ENCODE data around the gene MEIOB.
"Not testable (repeated sequence)": the region's sequence is repeated elsewhere in the genome, so short reads cannot be mapped to it uniquely, and the experiment has no call there.

The MEIOB gene

GRCh38 chr16:1799263-1799662, 72.7 kb downstream of the MEIOB start:
- not testable (repeated sequence) for H3K36me3 ChIP-seq (ENCODE audit: control insufficient read depth, insufficient read depth, low read length); H3K4me1 ChIP-seq (ENCODE audit: control insufficient read depth, insufficient read depth, low read length); H3K27ac ChIP-seq (ENCODE audit: low read depth, low read length); H3K9ac ChIP-seq (ENCODE audit: low read length); H3K4me3 ChIP-seq (ENCODE audit: low read depth, low read length); H3K27me3 ChIP-seq (ENCODE audit: control insufficient read depth, insufficient read depth, low read length)
- peaks cover 47% of the 10 kb centered on the region for H3K9me3 ChIP-seq (ENCODE audit: control insufficient read depth, insufficient read depth, low read depth, low read length)

GRCh38 chr16:1794908-1795666, 76.9 kb downstream of the MEIOB start:
- Histone ChIP-seq H3K27me3 (ENCODE audit: control insufficient read depth, insufficient read depth, low read length) (no peaks in the 10 kb centered on the region), H3K27ac (ENCODE audit: low read depth, low read length) (no peak overlapping the region), H3K4me3 (ENCODE audit: low read depth, low read length) (no peak overlapping the region), H3K4me1 (ENCODE audit: control insufficient read depth, insufficient read depth, low read length) (no peaks in the 10 kb centered on the region), H3K36me3 (ENCODE audit: control insufficient read depth, insufficient read depth, low read length) (peaks cover 16% of the 10 kb centered on the region), H3K9me3 (ENCODE audit: control insufficient read depth, insufficient read depth, low read depth, low read length) (peaks cover 33% of the 10 kb centered on the region), H3K9ac (ENCODE audit: low read length) (no peak overlapping the region)

DNA sequence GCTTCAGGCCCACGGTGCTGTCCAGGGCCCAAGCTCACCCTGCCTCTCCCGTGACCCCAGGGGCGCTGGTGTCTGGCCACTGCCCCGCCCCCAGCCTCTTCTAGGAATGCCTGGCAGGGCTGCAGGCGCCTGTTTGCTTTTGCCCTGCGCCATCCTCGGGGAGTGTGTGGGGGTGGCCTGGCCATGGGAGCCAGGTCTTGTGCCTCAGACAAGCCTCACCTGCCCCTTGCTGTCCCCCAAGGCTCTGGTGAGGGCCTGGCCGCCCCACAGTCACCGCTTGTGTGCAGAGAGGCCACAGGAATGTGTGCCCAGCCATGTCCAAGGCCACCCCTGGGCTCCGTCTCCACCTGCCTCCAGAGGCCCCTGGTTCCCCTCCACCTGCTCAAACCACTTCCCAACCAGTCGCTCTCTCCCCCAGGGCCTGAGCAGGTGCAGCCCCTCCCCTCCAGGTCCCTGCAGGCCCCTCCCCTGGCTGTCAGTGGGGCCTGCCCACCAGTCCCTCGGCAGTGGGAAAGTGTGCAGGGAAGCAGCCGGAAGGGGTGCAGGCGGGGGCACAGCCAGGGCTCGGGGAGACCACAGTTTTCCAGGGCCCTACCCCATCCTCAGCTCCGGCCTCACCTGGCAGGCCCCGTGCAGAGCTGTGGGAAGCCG, 77.6 kb downstream of the MEIOB start:
- H3K27ac ChIP-seq (ENCODE audit: low read depth, low read length), result no peak overlapping the region

DNA sequence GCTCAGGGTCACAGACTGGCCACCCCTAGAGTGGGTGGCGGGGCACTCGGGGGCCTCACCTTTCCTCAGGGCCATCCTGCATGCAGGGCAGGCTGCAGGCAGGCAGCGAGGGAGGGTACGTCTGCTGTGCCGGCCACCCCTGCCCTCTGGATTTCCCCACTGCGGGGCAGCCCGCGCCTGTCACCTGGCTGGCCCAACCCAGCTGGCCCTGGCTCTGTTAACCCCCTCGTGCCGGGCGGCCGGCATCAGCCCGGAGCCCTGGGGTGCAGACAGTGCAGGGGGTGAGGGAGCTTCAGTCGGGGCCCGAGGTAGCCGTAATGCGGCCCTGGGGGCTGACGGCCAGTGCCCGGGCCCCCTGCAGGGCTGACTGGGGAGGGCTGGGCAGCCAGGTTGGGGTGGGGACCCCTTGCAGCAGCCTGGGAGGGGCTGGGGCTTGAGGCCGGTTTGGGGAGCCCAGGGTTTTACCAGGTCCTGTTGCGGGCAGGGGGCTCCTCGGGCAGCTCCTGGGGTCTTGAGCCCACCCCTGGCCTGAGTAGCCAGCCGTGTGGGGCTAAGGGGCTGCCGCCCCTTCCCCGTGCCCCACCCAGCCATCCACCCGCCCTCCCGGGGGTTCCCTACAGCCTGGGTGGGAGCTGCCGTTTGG, 78.3 kb downstream of the MEIOB start, which contains the start of gene IGFALS:
Gene IGFALS (minus strand): TSS at position 128 of the 643 bp plus-strand sequence. CDS start 53 bp downstream, at position 75.
- H3K9ac ChIP-seq (ENCODE audit: low read length), result no peak within 1 kb of the TSS
- no peaks in the 10 kb centered on the region for H3K4me1 ChIP-seq (ENCODE audit: control insufficient read depth, insufficient read depth, low read length)
- H3K9me3 ChIP-seq (ENCODE audit: control insufficient read depth, insufficient read depth, low read depth, low read length), result peaks cover 19% of the 10 kb centered on the region

More for the DNA sequence above, 77.6 kb downstream of the MEIOB start:
- H3K36me3 ChIP-seq (ENCODE audit: control insufficient read depth, insufficient read depth, low read length), result peaks cover 22% of the 10 kb centered on the region
- no peak overlapping the region for H3K9ac ChIP-seq (ENCODE audit: low read length)
- no peak overlapping the region for H3K4me3 ChIP-seq (ENCODE audit: low read depth, low read length)
- no peaks in the 10 kb centered on the region for H3K27me3 ChIP-seq (ENCODE audit: control insufficient read depth, insufficient read depth, low read length)
- peaks cover 25% of the 10 kb centered on the region for H3K9me3 ChIP-seq (ENCODE audit: control insufficient read depth, insufficient read depth, low read depth, low read length)
- H3K4me1 ChIP-seq (ENCODE audit: control insufficient read depth, insufficient read depth, low read length), result no peaks in the 10 kb centered on the region

GRCh38 chr16:1792836-1793577, 79.0 kb downstream of the MEIOB start:
- no peak overlapping the region for H3K27ac ChIP-seq (ENCODE audit: low read depth, low read length)
- H3K4me1 ChIP-seq (ENCODE audit: control insufficient read depth, insufficient read depth, low read length), result no peaks in the 10 kb centered on the region
- no peak overlapping the region for H3K4me3 ChIP-seq (ENCODE audit: low read depth, low read length)
- H3K9me3 ChIP-seq (ENCODE audit: control insufficient read depth, insufficient read depth, low read depth, low read length), result peaks cover 15% of the 10 kb centered on the region
- peaks cover 33% of the 10 kb centered on the region for H3K36me3 ChIP-seq (ENCODE audit: control insufficient read depth, insufficient read depth, low read length)
- no peaks in the 10 kb centered on the region for H3K27me3 ChIP-seq (ENCODE audit: control insufficient read depth, insufficient read depth, low read length)
- no peak overlapping the region for H3K9ac ChIP-seq (ENCODE audit: low read length)

More for the DNA sequence above, 78.3 kb downstream of the MEIOB start, which contains the start of gene IGFALS:
- Histone ChIP-seq H3K27me3 (ENCODE audit: control insufficient read depth, insufficient read depth, low read length) (no peaks in the 10 kb centered on the region), H3K4me3 (ENCODE audit: low read depth, low read length) (no peak within 1 kb of the TSS), H3K36me3 (ENCODE audit: control insufficient read depth, insufficient read depth, low read length) (peaks cover 26% of the 10 kb centered on the region), H3K27ac (ENCODE audit: low read depth, low read length) (no peak within 1 kb of the TSS)

DNA sequence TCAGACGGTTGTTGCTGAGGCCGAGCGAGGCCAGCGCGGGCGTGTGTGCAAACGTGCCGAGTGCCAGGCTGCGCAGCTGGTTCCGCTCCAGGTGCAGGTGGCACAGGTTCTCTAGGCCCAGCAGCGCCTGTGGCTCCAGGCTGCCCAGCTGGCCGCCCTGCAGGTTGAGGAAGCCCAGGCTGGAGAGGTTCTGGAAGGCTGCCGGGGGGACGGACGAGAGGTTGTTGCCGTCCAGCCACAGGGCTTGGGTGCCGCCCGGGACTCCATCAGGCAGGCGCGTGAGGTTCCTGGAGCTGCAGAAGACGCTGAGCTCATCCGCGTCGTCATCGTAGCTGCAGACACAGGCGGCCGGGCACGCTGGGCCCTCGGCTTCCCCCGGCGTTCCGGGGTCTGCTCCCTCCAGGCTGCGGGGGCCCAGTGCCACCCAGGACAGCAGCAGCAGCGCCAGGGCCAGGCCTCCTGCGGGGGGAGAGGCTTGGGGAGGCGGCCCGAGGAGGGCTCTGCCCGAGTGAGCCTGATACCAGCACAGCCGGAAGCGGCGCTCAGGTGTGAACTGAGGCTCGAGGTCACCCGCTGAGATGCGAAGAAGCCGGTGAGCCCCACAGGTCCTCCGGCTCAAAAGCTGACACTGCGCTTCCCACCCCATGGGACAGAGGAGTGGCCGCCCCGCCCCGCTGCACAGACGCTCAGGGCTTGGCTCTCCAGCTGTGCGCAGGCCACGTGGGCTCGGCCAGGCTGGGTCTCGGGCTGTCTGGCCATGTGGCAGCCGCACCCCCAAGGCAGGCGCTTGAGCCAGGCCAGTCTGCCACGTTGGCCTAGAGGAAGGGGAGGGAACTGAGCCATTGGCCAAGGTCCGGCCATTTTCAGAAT, 79.8 kb downstream of the MEIOB start:
- Histone ChIP-seq H3K27ac (ENCODE audit: low read depth, low read length) (no peak overlapping the region), H3K4me1 (ENCODE audit: control insufficient read depth, insufficient read depth, low read length) (no peaks in the 10 kb centered on the region), H3K4me3 (ENCODE audit: low read depth, low read length) (no peak overlapping the region), H3K9me3 (ENCODE audit: control insufficient read depth, insufficient read depth, low read depth, low read length) (peaks cover 6% of the 10 kb centered on the region), H3K36me3 (ENCODE audit: control insufficient read depth, insufficient read depth, low read length) (peaks cover 41% of the 10 kb centered on the region), H3K27me3 (ENCODE audit: control insufficient read depth, insufficient read depth, low read length) (no peaks in the 10 kb centered on the region), H3K9ac (ENCODE audit: low read length) (no peak overlapping the region)

DNA sequence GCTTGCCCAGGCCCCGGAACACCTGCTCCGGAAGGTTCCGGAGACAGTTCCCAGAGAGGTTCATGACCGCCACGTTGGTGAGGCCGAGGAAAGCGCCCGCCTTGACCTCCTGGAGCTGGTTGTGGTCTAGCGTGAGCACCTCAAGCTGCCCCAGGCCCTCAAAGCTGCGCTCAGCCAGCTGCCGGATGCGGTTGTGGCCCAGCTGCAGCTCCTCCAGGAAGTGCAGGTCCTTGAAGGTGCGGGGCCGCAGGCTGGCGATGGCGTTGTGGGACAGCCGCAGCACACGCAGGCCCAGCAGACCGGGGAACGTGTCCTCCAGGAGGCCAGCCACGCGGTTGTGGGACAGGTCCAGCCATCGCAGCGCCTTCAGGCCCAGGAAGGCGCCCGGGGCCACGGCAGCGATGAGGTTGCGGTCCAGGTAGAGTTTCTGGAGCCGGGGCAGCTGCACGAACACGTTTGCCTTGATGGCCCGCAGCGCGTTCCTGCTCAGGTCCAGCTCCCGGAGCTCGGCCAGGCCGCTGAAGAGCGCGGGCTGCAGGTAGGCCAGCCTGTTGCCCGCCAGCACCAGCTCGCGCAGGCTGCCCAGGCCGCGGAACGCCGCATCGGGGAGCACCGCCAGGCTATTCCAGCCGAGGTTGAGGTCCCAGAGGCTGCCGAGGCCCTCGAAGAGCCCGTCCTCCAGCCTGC, 80.6 kb downstream of the MEIOB start:
- peaks cover 49% of the 10 kb centered on the region for H3K36me3 ChIP-seq (ENCODE audit: control insufficient read depth, insufficient read depth, low read length)
- H3K27ac ChIP-seq (ENCODE audit: low read depth, low read length), result no peak overlapping the region

GRCh38 chr16:1790611-1791255, 81.2 kb downstream of the MEIOB start:
- Histone ChIP-seq H3K9ac (ENCODE audit: low read length) (no peak overlapping the region), H3K36me3 (ENCODE audit: control insufficient read depth, insufficient read depth, low read length) (peaks cover 55% of the 10 kb centered on the region), H3K9me3 (ENCODE audit: control insufficient read depth, insufficient read depth, low read depth, low read length) (no peaks in the 10 kb centered on the region), H3K4me3 (ENCODE audit: low read depth, low read length) (no peak overlapping the region), H3K4me1 (ENCODE audit: control insufficient read depth, insufficient read depth, low read length) (no peaks in the 10 kb centered on the region), H3K27ac (ENCODE audit: low read depth, low read length) (no peak overlapping the region; the same call in 1 of the 2 replicates), H3K27me3 (ENCODE audit: control insufficient read depth, insufficient read depth, low read length) (no peaks in the 10 kb centered on the region)

More for the DNA sequence above, 80.6 kb downstream of the MEIOB start:
- Histone ChIP-seq H3K4me3 (ENCODE audit: low read depth, low read length) (no peak overlapping the region), H3K9me3 (ENCODE audit: control insufficient read depth, insufficient read depth, low read depth, low read length) (peaks cover 2% of the 10 kb centered on the region), H3K4me1 (ENCODE audit: control insufficient read depth, insufficient read depth, low read length) (no peaks in the 10 kb centered on the region), H3K27me3 (ENCODE audit: control insufficient read depth, insufficient read depth, low read length) (no peaks in the 10 kb centered on the region), H3K9ac (ENCODE audit: low read length) (no peak overlapping the region)

DNA sequence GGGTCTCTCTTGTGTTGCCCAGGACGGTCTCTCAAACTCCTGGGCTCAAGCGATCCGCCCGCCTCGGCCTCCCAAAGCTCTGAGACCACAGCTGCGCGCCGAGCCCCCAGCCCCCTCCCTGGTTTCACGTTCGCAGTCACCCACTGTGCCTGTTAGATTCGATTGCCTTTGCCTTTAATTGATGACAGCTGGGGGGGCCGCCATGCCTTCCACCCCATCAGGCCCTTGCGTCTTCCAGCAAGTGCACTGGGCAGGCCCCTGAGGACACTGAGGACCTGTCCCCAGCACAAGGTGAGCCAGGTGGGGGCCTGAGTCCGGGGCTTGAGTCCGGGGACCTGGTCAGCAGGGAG, 81.7 kb downstream of the MEIOB start:
- Histone ChIP-seq H3K4me1 (ENCODE audit: control insufficient read depth, insufficient read depth, low read length) (no peaks in the 10 kb centered on the region), H3K9me3 (ENCODE audit: control insufficient read depth, insufficient read depth, low read depth, low read length) (no peaks in the 10 kb centered on the region), H3K27me3 (ENCODE audit: control insufficient read depth, insufficient read depth, low read length) (no peaks in the 10 kb centered on the region), H3K27ac (ENCODE audit: low read depth, low read length) (no peak overlapping the region), H3K36me3 (ENCODE audit: control insufficient read depth, insufficient read depth, low read length) (peaks cover 59% of the 10 kb centered on the region), H3K9ac (ENCODE audit: low read length) (no peak overlapping the region), H3K4me3 (ENCODE audit: low read depth, low read length) (no peak overlapping the region)
